Measurements from ENCODE around the gene C11orf21.

DNA sequence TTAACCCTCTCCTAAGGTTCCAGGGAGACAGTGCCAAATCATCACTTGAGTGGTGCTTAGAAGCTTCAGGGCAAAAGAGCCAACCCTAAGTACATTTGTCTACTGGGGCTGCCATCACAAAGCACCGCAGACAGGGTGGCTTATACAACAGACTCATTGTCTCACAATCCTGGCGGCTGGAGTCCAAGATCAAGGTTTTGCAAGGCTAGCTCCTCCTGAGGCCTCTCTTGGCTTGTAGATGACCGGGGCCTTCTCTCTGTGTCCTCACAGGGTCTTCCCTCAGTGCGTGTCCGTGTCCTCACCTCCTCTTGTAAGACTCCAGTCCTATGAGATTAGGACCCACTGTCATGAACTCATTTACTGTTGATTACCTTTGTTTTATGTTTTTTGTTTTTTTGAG, 41.3 kb upstream of the C11orf21 start:
- TF ChIP-seq EZH2phosphoT487 (IDR thresholded peaks at IDR 0.05; ENCODE audit: insufficient read depth, low read depth) = no peak
- no peak for TF ChIP-seq EZH2 (IDR thresholded peaks at IDR 0.05; ENCODE audit: insufficient read depth, poor library complexity, severe bottlenecking)

Measured in GM23248 (cell line).